B cell (primary cell): ENCODE results near the gene CANT1. TPM values are rescaled to one million over a fixed set of nuclear protein-coding genes. Genes with fewer than 3 reads are reported as not detected.

Experiments used
- ATAC-seq: fragments of 200-7000 bp; cut with Tn5 transposase; one replicate; pipeline ENCODE4 v1.10.0; 2021; ENCODE audit warnings: low read depth, mild to moderate bottlenecking, moderate number of reproducible peaks, moderate library complexity
- CTCF ChIA-PET: fragments of 350-600 bp; sonication (Branson Sonifier 250); formaldehyde crosslinking; loops from one replicate; lab custom pipeline; 2021; ENCODE audit warnings: antibody characterized with exemption, inconsistent platforms; lab: Charles Lee
- POLR2A ChIA-PET: fragments of 350-600 bp; sonication (Branson Sonifier 250); formaldehyde crosslinking; loops from one replicate; lab custom pipeline; 2021; ENCODE audit warnings: antibody characterized with exemption; lab: Charles Lee
- DNase-seq: peaks from one replicate; pipeline ENCODE4 v3.0.0; 2013
- H2AFZ ChIP-seq: 2 replicates; pipeline ENCODE4 v1.6.1; 2012; ENCODE audit warnings: mild to moderate bottlenecking, low read depth, low read length; ENCODE audit not compliant: insufficient read depth, poor library complexity, severe bottlenecking
- H3K27ac ChIP-seq, 2 donors: 1 replicate in 1 of 2; 2 replicates in 1 of 2; pipeline ENCODE4 v1.5.1; 2012 to 2013; ENCODE audit warnings: low read length in 2 of 2, mild to moderate bottlenecking in 2 of 2, moderate library complexity in 1 of 2
- H3K27me3 ChIP-seq, 4 experiments: fragments of 200-600 bp in 1 of 4; sonication (generic) in 1 of 4; replicated peaks in 1 of 4; 1 replicate in 2 of 4; 2 replicates in 2 of 4; pipeline versions ENCODE4 v1.6.1 to v1.7.0; 2013 to 2016; ENCODE audit warnings: low read length in 3 of 4, mild to moderate bottlenecking in 2 of 4, mixed read lengths in 1 of 4, moderate library complexity in 1 of 4; ENCODE audit not compliant: insufficient read depth in 4 of 4, control insufficient read depth in 3 of 4; ENCODE audit errors: control extremely low read depth in 1 of 4
- H3K36me3 ChIP-seq, 2 experiments: replicated peaks in 1 of 2; 1 replicate in 1 of 2; 2 replicates in 1 of 2; pipeline versions ENCODE4 v1.6.1 to v1.7.1; 2013; ENCODE audit warnings: low read length in 1 of 2; ENCODE audit not compliant: insufficient read depth in 2 of 2, control insufficient read depth in 1 of 2; ENCODE audit errors: control extremely low read depth in 1 of 2, extremely low read depth in 1 of 2
- H3K4me1 ChIP-seq, 2 donors: fragments of 200-600 bp in 1 of 2; sonication (generic) in 1 of 2; 1 replicate in 1 of 2; 2 replicates in 1 of 2; pipeline versions ENCODE4 v1.5.1 to v1.6.1; 2013 to 2017; ENCODE audit warnings: low read length in 2 of 2; ENCODE audit not compliant: control insufficient read depth in 2 of 2, insufficient read depth in 2 of 2
- H3K4me2 ChIP-seq: replicated peaks from 2 replicates; pipeline ENCODE3; 2012; ENCODE audit warnings: mild to moderate bottlenecking, low read depth, low read length; ENCODE audit not compliant: poor library complexity, severe bottlenecking
- H3K4me3 ChIP-seq, 5 experiments: fragments of 200-600 bp in 1 of 5; sonication (generic) in 1 of 5; 1 replicate in 3 of 5; 2 replicates in 2 of 5; pipeline versions ENCODE4 v1.5.1 to v1.7.0; 2011 to 2016; ENCODE audit warnings: low read length in 4 of 5, mild to moderate bottlenecking in 4 of 5, low read depth in 2 of 5, control low read depth in 1 of 5, moderate library complexity in 1 of 5; ENCODE audit not compliant: insufficient read depth in 1 of 5; ENCODE audit errors: control extremely low read depth in 1 of 5, extremely low read depth in 1 of 5
- H3K79me2 ChIP-seq: fragments of 200-600 bp; sonication (generic); one replicate; pipeline ENCODE4 v1.6.0; 2016; ENCODE audit warnings: low read length; ENCODE audit not compliant: control insufficient read depth, insufficient read depth
- H3K9ac ChIP-seq: fragments of 200-600 bp; sonication (generic); 2 replicates; pipeline ENCODE4 v1.6.1; 2017; ENCODE audit warnings: mild to moderate bottlenecking, low read length, moderate library complexity
- H3K9me3 ChIP-seq, 3 donors: one replicate each; pipeline versions ENCODE4 v1.6.1 to v1.7.1; 2013; ENCODE audit warnings: low read length in 2 of 3; ENCODE audit not compliant: control insufficient read depth in 2 of 3, insufficient read depth in 1 of 3; ENCODE audit errors: control extremely low read depth in 1 of 3
- H4K20me1 ChIP-seq: 2 replicates; pipeline ENCODE4 v1.6.0; 2012; ENCODE audit warnings: mild to moderate bottlenecking, low read length; ENCODE audit not compliant: insufficient read depth, control insufficient read depth, poor library complexity, severe bottlenecking
- H3K27ac Mint-ChIP-seq: one replicate; pipeline ENCODE4 v1.8.0; 2021; ENCODE audit warnings: mixed read lengths
- H3K27me3 Mint-ChIP-seq: one replicate; pipeline ENCODE4 v1.8.0; 2021; ENCODE audit warnings: mixed read lengths
- H3K4me1 Mint-ChIP-seq: one replicate; pipeline ENCODE4 v1.8.0; 2021; ENCODE audit warnings: mixed read lengths
- H3K4me3 Mint-ChIP-seq: one replicate; pipeline ENCODE4 v1.8.0; 2021; ENCODE audit warnings: mixed read lengths
- H3K9me3 Mint-ChIP-seq: one replicate; pipeline ENCODE4 v1.8.0; 2022; ENCODE audit warnings: mixed read lengths; ENCODE audit not compliant: insufficient read depth
- CTCF ChIP-seq: fragments of 200-600 bp; IDR thresholded peaks from one replicate; pipeline ENCODE4 v1.8.0; 2022; ENCODE audit warnings: antibody characterized with exemption, mild to moderate bottlenecking
- EZH2 ChIP-seq: IDR thresholded peaks from 2 replicates; pipeline ENCODE4 v1.6.1; 2012; ENCODE audit warnings: borderline replicate concordance, low read depth, mild to moderate bottlenecking, moderate library complexity, low read length; ENCODE audit not compliant: insufficient read depth, poor library complexity, severe bottlenecking
- WGBS: methylation state at CpG from one replicate; pipeline ENCODE4 v1.1.5; 2013; ENCODE audit warnings: missing lambda C conversion rate; ENCODE audit not compliant: insufficient coverage; 5-methylcytosine and 5-hydroxymethylcytosine counted together
- intact Hi-C: fragments of 100-400 bp; cut with micrococcal nuclease; formaldehyde crosslinking; loops from one replicate; pipeline ENCODE4 v1.10.0; 2022
- polyA plus RNA-seq: library from polyadenylated mRNA; depleted of rRNA; stranded (reverse); fragments of >200 nt; gene quantifications from 2 replicates; pipeline ENCODE4 v1.2.3, GENCODE V29; 2012
- total RNA-seq, 2 donors: library from RNA; stranded (reverse); fragments of 120-200 nt in 1 of 2; gene quantifications; 1 replicate in 1 of 2; 2 replicates in 1 of 2; pipeline versions ENCODE4 v1.2.3 to v1.2.4, GENCODE V29; 2013 to 2022

Gene CANT1
- total and polyA plus RNA-seq, 2 donors (not counting 1 experiment from before 2014, with no cell fraction given) = 17.3 to 44.2 TPM

- Mint-ChIP-seq H3K4me3 (no peak overlapping the region), H3K27ac (no peak overlapping the region), H3K4me1 (no peaks in the 10 kb centered on the region), H3K27me3 (peaks cover 15% of the 10 kb centered on the region), H3K9me3 (no peaks in the 10 kb centered on the region)
- ATAC-seq (no peak), DNase-seq (no peak)
- no peak overlapping the region for H3K9ac ChIP-seq
- no peak overlapping the region for H2AFZ ChIP-seq
- intact Hi-C loops = loop anchor here (10.0 kb wide), 1 partner anchor 45 kb away; no protein-coding TSS in a partner anchor
- WGBS = 90% methylated on average over 6 of the region's 6 CpGs
- TF ChIP-seq EZH2 (no peak), CTCF (no peak)
- no peaks in the 10 kb centered on the region for H3K4me1 ChIP-seq
- CTCF ChIA-PET = interaction anchor here (1.3 kb wide), 1 partner anchor 353 kb away, joined by 5 read pairs; no protein-coding TSS in a partner anchor
- no peak overlapping the region for H3K27ac ChIP-seq
- H4K20me1 ChIP-seq = no peaks in the 10 kb centered on the region
- no peaks in the 10 kb centered on the region for H3K79me2 ChIP-seq
- POLR2A ChIA-PET = no interaction called here
- H3K4me3 ChIP-seq = no peak overlapping the region
- no peaks in the 10 kb centered on the region for H3K36me3 ChIP-seq
- H3K9me3 ChIP-seq = no peaks in the 10 kb centered on the region
- H3K4me2 ChIP-seq = no peak overlapping the region
- peaks cover 0 to 8% (median 0%) of the 10 kb centered on the region in 4 experiments for H3K27me3 ChIP-seq
These were observed 30.3 kb upstream of the CANT1 start for GRCh38 chr17:79039886-79040285.

GRCh38 chr17:79039171-79039570 is 29.6 kb upstream of the CANT1 start:
- no peak for ATAC-seq
- Histone ChIP-seq H3K27me3 (peaks cover 0 to 3% (median 0%) of the 10 kb centered on the region in 4 experiments), H4K20me1 (no peaks in the 10 kb centered on the region), H2AFZ (no peak overlapping the region), H3K9ac (no peak overlapping the region), H3K79me2 (no peaks in the 10 kb centered on the region), H3K9me3 (no peaks in the 10 kb centered on the region), H3K4me3 (no peak overlapping the region), H3K4me2 (no peak overlapping the region), H3K27ac (no peak overlapping the region), H3K4me1 (no peaks in the 10 kb centered on the region), H3K36me3 (no peaks in the 10 kb centered on the region)
- Mint-ChIP-seq H3K4me3 (no peak overlapping the region), H3K27me3 (peaks cover 10% of the 10 kb centered on the region), H3K27ac (no peak overlapping the region), H3K4me1 (no peaks in the 10 kb centered on the region), H3K9me3 (no peaks in the 10 kb centered on the region)
- no peak for TF ChIP-seq EZH2
- no peak for DNase-seq
- 93% methylated on average over 5 of the region's 8 CpGs for WGBS
- intact Hi-C loops = no loop called here
- ChIA-PET CTCF (interaction anchor here (1.9 kb wide), 1 partner anchor 48 kb away, joined by 4 read pairs; no protein-coding TSS in a partner anchor), POLR2A (no interaction called here)
